ENCODE measurements around the gene SPOPL.

SPOPL gene

DNA sequence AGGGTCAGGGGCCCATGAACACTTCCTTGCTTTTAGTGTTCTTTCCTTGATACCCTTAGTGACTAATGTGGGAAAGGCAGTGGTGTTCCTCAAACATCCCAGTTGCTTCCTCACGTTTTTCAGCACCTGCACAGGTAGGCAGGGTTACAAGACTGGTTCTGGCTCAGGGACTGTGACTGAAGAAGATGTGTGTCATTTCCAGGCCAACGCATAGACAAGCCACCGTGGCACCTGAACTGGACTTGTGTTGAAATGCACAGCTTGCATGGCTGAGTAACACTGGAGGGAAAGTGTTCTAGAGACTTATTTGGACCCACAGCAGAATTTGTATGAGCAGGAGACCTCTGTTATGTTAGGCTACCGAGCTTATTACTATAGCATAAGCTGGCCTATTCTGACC lies 107.9 kb downstream of the SPOPL start:
- no peak for DNase-seq

DNA sequence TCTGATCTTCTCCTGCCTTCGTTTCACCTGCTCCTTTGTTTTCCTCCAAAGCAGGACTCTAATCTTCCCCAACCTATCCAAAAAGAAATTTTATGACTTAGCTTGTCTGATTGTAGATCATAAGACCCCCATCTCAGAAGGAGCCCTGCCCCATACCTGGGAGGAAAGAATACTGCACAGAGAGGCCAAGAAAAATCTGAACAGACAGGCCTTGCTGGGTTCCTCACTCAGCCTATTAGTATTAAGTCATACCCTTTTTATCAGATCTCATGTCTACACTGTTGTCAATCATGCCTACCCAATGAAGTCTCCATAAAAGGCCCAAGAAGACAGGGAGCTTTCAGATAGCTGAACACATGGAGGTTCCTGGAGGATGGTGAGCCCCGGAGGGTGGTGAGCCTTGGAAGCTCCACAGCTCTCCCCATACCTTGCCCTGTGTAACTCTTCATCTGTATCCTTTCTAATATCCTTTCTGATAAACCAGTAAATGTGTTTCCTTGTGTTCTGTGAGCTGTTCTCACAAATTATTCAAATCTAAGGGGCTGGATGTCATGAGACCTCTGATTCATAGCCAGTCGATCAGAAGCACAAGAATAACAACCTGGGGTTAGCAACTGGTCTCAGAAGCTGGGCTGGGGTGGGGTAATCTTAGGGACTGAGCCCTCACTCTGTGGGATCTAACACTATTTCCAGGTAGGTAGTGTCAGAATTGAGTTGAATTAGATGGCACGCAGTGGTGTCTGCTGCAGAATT lies 108.8 kb downstream of the SPOPL start:
- DNase-seq: no peak

DNA sequence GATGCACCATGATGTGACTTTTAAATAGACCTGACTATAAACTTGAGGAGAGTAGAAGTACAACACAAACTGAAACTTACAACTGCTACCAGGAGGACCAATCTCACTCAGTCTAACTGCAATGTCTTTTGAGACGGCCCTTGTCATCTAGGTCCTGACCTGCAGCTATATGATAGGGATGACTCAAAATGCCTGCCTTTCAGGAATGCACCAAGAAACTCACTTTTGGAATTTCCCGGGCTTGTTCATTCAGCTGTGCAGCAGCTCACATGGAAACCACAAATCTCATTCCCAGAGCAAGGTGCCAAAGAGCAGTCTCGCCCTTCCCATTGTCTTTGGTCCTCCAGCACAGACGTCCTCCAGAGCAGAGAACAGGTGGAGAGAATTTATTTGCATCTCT lies 113.7 kb downstream of the SPOPL start:
- DNase-seq: no peak

DNA sequence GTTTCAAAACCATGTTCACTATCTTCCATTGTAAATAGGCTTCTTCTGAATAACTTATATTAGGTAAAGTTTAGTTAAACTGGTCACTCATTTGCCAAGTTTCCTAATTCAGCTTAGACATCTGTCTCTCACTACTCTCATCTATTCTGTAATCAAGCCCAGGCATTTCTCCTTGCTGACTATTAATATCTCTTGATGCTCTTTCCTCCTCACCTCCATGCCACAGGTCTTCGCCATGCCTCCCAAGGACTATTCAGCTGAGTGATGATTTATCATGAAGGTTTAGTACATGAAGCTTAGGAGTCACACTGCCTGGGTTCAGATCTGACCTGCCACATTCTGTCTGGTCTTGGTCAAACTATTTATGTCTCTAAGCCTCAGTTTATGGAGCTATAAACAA lies 115.5 kb downstream of the SPOPL start:
- DNase-seq: no peak

DNA sequence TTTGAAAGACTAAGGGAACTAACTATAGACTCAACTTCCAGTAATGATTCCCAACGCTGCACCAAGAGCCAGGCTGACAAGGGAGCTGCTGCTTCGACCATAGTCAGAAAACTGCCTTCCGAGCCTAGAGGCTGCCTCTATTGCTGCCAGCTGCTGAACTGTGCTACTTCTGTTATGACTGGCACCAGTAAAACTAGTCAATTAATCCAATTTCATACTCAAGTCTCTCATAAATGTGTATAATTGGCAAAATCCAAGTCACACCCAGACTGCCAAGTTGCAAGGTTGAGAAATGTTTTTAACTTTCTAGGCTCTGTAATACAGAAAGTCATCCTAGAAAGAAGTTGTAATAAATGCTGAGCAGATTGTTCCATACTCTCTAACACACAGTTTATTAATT lies 117.4 kb downstream of the SPOPL start:
- no peak for DNase-seq

DNA sequence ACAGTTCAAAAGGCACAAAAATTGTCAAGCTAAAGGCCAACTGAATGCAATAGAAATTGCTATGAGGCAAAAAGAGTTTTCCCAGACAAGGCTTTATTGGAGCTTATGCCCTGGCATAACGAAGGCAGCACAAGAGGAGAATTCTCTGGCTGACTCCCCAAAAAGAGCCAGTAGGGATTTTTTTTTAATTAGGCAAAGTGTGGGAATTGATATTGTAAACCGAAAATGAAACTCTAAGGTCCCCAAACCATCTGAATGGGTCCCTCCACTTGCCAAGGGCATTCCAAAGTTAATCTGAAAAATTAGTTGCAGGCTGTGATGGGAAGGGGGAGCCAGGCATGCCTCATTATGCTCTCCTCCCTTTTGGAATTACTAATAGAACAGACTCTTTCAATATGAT lies 118.9 kb downstream of the SPOPL start:
- no peak for DNase-seq

DNA sequence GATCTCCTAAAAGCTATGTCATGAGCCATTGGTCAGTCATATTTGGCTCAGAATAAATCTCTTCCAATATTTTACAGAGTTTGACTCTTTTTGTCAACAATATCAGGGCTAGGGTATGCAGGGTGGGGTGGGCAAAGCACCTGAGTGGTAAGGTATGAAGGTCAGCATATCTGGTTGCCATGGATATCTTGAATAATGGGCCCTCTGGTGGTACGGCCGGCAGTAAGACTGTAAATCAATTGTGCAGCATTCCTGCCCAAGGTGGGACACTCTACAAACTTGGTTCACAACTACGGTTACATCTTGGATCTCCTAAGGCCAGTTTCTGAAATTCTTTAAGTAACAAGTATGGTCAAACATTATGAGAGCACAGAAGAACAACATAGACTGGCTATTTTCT lies 119.6 kb downstream of the SPOPL start:
- no peak for DNase-seq

DNA sequence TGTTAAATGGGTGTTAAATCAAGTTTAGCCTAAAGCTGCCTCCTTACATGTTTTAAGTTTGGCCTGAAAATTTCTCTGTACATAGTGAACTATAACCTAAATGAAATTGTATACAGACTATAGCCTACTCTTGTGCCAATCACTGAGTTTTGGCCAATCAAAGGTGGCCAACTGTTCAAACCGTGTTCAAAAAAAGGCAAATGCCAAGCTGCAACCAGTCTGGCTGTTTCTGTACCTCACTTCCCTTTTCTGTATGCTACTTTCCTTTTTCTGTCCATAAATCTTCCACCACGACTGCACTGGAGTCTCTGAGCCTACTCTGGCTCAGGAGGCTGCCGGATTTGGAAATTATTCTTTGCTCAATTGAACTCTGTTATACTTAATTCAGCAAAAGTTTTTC lies 121.0 kb downstream of the SPOPL start:
- no peak for DNase-seq
